Gastrocnemius medialis (tissue), 4 donors: ENCODE results near the gene NPHP1.

Experiments used
- CTCF ChIP-seq, 5 experiments: fragments of 450-650 bp in 3 of 5; fragments of 200-600 bp in 2 of 5; sonication (generic) in 2 of 5; IDR thresholded peaks in 4 of 5; conservative IDR thresholded peaks in 1 of 5; 1 replicate in 4 of 5; 2 replicates in 1 of 5; pipeline ENCODE4 v1.5.1; 2016 to 2019; ENCODE audit warnings: antibody characterized with exemption in 5 of 5, mild to moderate bottlenecking in 3 of 5, moderate library complexity in 3 of 5
- POLR2A ChIP-seq, 2 donors: fragments of 450-650 bp; IDR thresholded peaks; one replicate each; pipeline ENCODE4 v1.6.1; 2017; ENCODE audit warnings: antibody characterized with exemption in 2 of 2, mild to moderate bottlenecking in 2 of 2, moderate library complexity in 2 of 2

DNA sequence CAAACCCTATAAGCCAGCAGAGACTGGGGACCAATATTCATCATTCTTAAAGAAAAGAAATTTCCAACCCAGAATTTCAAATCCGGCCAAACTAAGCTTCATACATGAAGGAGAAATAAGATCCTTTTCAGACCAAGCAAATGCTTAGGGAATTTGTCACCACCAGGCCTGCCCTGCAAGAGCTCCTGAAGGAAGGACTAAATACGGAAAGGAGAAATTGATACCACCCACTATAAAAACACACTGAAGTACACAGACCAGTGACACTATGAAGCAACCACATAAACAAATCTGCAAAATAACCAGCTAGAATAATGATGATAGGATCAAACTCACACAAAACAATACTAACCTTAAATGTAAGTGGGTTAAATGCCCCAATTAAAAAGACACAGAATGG lies 22.4 kb downstream of the NPHP1 start:
- TF ChIP-seq CTCF (IDR thresholded peaks at IDR 0.05 in 4 of 5, conservative IDR thresholded peaks at IDR 0.05 in 1 of 5) (no peak), POLR2A (IDR thresholded peaks at IDR 0.05) (no peak)
